GM19395 (cell line): ENCODE measurements around the gene TRAF3.
A peak's percentile ranks its signal among the peaks of the same experiment; 100 is the strongest.
"Not testable (repeated sequence)": the region's sequence is repeated elsewhere in the genome, so short reads cannot be mapped to it uniquely, and the experiment has no call there.

Experiments
- ATAC-seq: cut with Tn5 transposase; IDR thresholded peaks from one replicate; pipeline ENCODE4 v1.9.1; 2021; ENCODE audit warnings: mild to moderate bottlenecking, moderate library complexity; ENCODE audit not compliant: unreplicated experiment

TRAF3 gene

GRCh38 chr14:102804858-102805257 is 27.6 kb downstream of the TRAF3 start:
- ATAC-seq: no peak

GRCh38 chr14:102805371-102805891 is 28.2 kb downstream of the TRAF3 start:
- no peak for ATAC-seq

GRCh38 chr14:102805941-102806340 is 28.7 kb downstream of the TRAF3 start:
- ATAC-seq: no peak

GRCh38 chr14:102806447-102806846 is 29.2 kb downstream of the TRAF3 start:
- ATAC-seq: no peak

GRCh38 chr14:102807013-102807406 is 29.8 kb downstream of the TRAF3 start:
- ATAC-seq: no peak

- no peak for ATAC-seq
Observed at GRCh38 chr14:102809870-102810269, 32.6 kb downstream of the TRAF3 start.

GRCh38 chr14:102810523-102810922 is 33.3 kb downstream of the TRAF3 start:
- no peak for ATAC-seq

GRCh38 chr14:102811254-102811963 is 34.2 kb downstream of the TRAF3 start:
- ATAC-seq: no peak

- no peak for ATAC-seq
Observed at GRCh38 chr14:102811971-102812370, 34.7 kb downstream of the TRAF3 start.

- no peak for ATAC-seq
Observed at GRCh38 chr14:102813691-102814090, 36.4 kb downstream of the TRAF3 start.

GRCh38 chr14:102817318-102817717 is 40.1 kb downstream of the TRAF3 start:
- ATAC-seq: no peak

- no peak for ATAC-seq
Observed at GRCh38 chr14:102817942-102818940, 41.0 kb downstream of the TRAF3 start.

- peak; percentile 78 for ATAC-seq
Observed at GRCh38 chr14:102819176-102819628, 42.0 kb downstream of the TRAF3 start.

GRCh38 chr14:102819747-102820330 is 42.6 kb downstream of the TRAF3 start:
- ATAC-seq: peak; percentile 18

GRCh38 chr14:102821252-102821651 is 44.0 kb downstream of the TRAF3 start:
- ATAC-seq: no peak

- no peak for ATAC-seq
Observed at GRCh38 chr14:102822311-102822863, 45.1 kb downstream of the TRAF3 start.

- not testable (repeated sequence) for ATAC-seq
Observed at GRCh38 chr14:102822887-102823286, 45.6 kb downstream of the TRAF3 start.

GRCh38 chr14:102823546-102823945 is 46.3 kb downstream of the TRAF3 start:
- ATAC-seq: no peak

- ATAC-seq: no peak
Observed at GRCh38 chr14:102824832-102825231, 47.6 kb downstream of the TRAF3 start.

- no peak for ATAC-seq
Observed at GRCh38 chr14:102825307-102826095, 48.3 kb downstream of the TRAF3 start.
